Trophoblast cell (in vitro differentiated cells and primary cell): Measurements from ENCODE around the gene INAVA.

Experiments used
- DNase-seq, 2 donors: peaks; one replicate each; pipeline ENCODE4 v3.0.0-alpha.2; 2016
- H2AFZ ChIP-seq: 2 replicates; pipeline ENCODE4 v1.6.1; 2013; ENCODE audit warnings: low read length, moderate library complexity, mild to moderate bottlenecking; ENCODE audit not compliant: insufficient read depth, poor library complexity
- H2AK5ac ChIP-seq: 2 replicates; pipeline ENCODE4 v1.6.1; 2013; ENCODE audit warnings: mild to moderate bottlenecking, low read length
- H2BK120ac ChIP-seq: 2 replicates; pipeline ENCODE4 v1.6.1; 2013; ENCODE audit warnings: low read length, mild to moderate bottlenecking, moderate library complexity; ENCODE audit not compliant: insufficient read depth, poor library complexity
- H2BK12ac ChIP-seq: 2 replicates; pipeline ENCODE4 v1.6.1; 2013; ENCODE audit warnings: mild to moderate bottlenecking, low read length, moderate library complexity
- H2BK5ac ChIP-seq: 2 replicates; pipeline ENCODE4 v1.6.1; 2013; ENCODE audit warnings: low read length, low read depth, moderate library complexity, mild to moderate bottlenecking; ENCODE audit not compliant: poor library complexity
- H3K14ac ChIP-seq: 2 replicates; pipeline ENCODE4 v1.6.1; 2013; ENCODE audit warnings: mild to moderate bottlenecking, low read length
- H3K18ac ChIP-seq: 2 replicates; pipeline ENCODE4 v1.6.1; 2013; ENCODE audit warnings: mild to moderate bottlenecking, low read length
- H3K23ac ChIP-seq: 2 replicates; pipeline ENCODE4 v1.6.1; 2013; ENCODE audit warnings: low read length
- H3K27ac ChIP-seq: 2 replicates; pipeline ENCODE4 v1.5.1; 2013; ENCODE audit warnings: low read depth, mild to moderate bottlenecking, inconsistent platforms, low read length, moderate library complexity
- H3K27me3 ChIP-seq: 2 replicates; pipeline ENCODE4 v1.6.1; 2013; ENCODE audit warnings: inconsistent platforms, mild to moderate bottlenecking, low read length, moderate library complexity; ENCODE audit not compliant: insufficient read depth
- H3K36me3 ChIP-seq, 2 experiments: 1 replicate in 1 of 2; 2 replicates in 1 of 2; pipeline ENCODE4 v1.6.1; 2013; ENCODE audit warnings: low read length in 2 of 2, mild to moderate bottlenecking in 2 of 2, moderate library complexity in 1 of 2; ENCODE audit not compliant: insufficient read depth in 2 of 2, control insufficient read depth in 1 of 2
- H3K4ac ChIP-seq: 2 replicates; pipeline ENCODE4 v1.6.1; 2013; ENCODE audit warnings: low read depth, mild to moderate bottlenecking, low read length, moderate library complexity
- H3K4me1 ChIP-seq, 2 experiments: 1 replicate in 1 of 2; 2 replicates in 1 of 2; pipeline ENCODE4 v1.6.1; 2013; ENCODE audit warnings: low read length in 2 of 2, mild to moderate bottlenecking in 2 of 2, moderate library complexity in 1 of 2; ENCODE audit not compliant: insufficient read depth in 2 of 2, control insufficient read depth in 1 of 2
- H3K4me2 ChIP-seq: 2 replicates; pipeline ENCODE4 v1.6.1; 2013; ENCODE audit warnings: inconsistent platforms, mild to moderate bottlenecking, low read length, moderate library complexity
- H3K4me3 ChIP-seq: 2 replicates; pipeline ENCODE4 v1.5.1; 2013; ENCODE audit warnings: mild to moderate bottlenecking, low read depth, low read length, inconsistent platforms
- H3K79me1 ChIP-seq: one replicate; pipeline ENCODE4 v1.6.1; 2013; ENCODE audit warnings: low read length
- H3K79me2 ChIP-seq: 2 replicates; pipeline ENCODE4 v1.6.1; 2013; ENCODE audit warnings: low read length, mild to moderate bottlenecking; ENCODE audit not compliant: control insufficient read depth, insufficient read depth, poor library complexity
- H3K9ac ChIP-seq: 2 replicates; pipeline ENCODE4 v1.6.1; 2013; ENCODE audit warnings: mild to moderate bottlenecking, low read length
- H3K9me3 ChIP-seq: 2 replicates; pipeline ENCODE4 v1.6.1; 2013; ENCODE audit warnings: low read depth, mild to moderate bottlenecking, control low read depth, inconsistent platforms, low read length; ENCODE audit not compliant: insufficient read depth
- H4K12ac ChIP-seq: 2 replicates; pipeline ENCODE4 v1.6.1; 2013; ENCODE audit warnings: low read depth, mild to moderate bottlenecking, low read length, moderate library complexity
- H4K8ac ChIP-seq: 2 replicates; pipeline ENCODE4 v1.6.1; 2013; ENCODE audit warnings: low read depth, mild to moderate bottlenecking, low read length, moderate library complexity
- H4K91ac ChIP-seq: one replicate; pipeline ENCODE4 v1.6.1; 2013; ENCODE audit warnings: low read depth, mild to moderate bottlenecking, low read length, moderate library complexity
- WGBS: extraction: QIAGEN DNeasy Blood & Tissue Kit; methylation state at CpG from one replicate; pipeline ENCODE4 v1.1.7; 2013; ENCODE audit warnings: missing lambda C conversion rate; ENCODE audit not compliant: insufficient read length, insufficient coverage; ENCODE audit errors: extremely low coverage; 5-methylcytosine and 5-hydroxymethylcytosine counted together

Gene INAVA

DNA sequence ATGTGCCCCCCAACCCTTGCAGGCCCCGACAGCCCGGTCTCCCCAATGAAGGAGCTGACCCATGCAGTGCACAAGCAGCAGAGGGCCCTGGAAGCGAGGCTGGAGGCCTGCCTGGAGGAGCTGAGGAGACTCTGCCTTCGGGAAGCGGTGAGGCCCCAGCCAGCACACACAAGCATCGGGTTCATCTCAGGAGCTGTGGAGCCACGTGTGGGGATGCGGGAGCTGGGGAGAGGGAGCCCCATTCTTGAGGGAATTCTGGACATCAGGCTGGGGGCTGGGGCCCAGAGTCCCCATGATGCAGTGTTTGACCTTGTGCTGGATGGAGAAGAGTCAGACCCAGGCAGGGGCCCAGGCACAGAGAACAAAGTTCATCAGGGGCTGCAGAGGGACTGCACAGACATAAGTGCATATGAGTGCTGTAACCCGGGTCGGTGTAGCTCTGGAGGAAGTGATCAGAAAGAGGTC, 4.8 kb downstream of the INAVA start:
- Histone ChIP-seq H3K9me3 (peaks cover 2% of the 10 kb centered on the region), H3K36me3 (peaks cover 42 to 60% of the 10 kb centered on the region in 2 experiments), H3K4me3 (peak overlapping the region; percentile 34), H3K4me1 (peaks cover 55 to 58% of the 10 kb centered on the region in 2 experiments), H2BK12ac (no peak overlapping the region), H3K27me3 (no peaks in the 10 kb centered on the region), H2BK120ac (no peak overlapping the region), H2BK5ac (no peak overlapping the region), H3K4me2 (no peak overlapping the region), H4K12ac (no peak overlapping the region), H2AK5ac (no peak overlapping the region), H3K79me1 (peaks cover 32% of the 10 kb centered on the region), H3K9ac (no peak overlapping the region), H3K4ac (no peak overlapping the region), H3K79me2 (peaks cover 20% of the 10 kb centered on the region), H3K23ac (no peak overlapping the region), H3K27ac (no peak overlapping the region), H2AFZ (no peak overlapping the region), H3K14ac (no peak overlapping the region), H4K8ac (no peak overlapping the region), H4K91ac (no peak overlapping the region), H3K18ac (peak overlapping the region; percentile 14)
- no peak for DNase-seq
- no CpG with 5 or more reads among the region's 10 CpGs for WGBS

DNA sequence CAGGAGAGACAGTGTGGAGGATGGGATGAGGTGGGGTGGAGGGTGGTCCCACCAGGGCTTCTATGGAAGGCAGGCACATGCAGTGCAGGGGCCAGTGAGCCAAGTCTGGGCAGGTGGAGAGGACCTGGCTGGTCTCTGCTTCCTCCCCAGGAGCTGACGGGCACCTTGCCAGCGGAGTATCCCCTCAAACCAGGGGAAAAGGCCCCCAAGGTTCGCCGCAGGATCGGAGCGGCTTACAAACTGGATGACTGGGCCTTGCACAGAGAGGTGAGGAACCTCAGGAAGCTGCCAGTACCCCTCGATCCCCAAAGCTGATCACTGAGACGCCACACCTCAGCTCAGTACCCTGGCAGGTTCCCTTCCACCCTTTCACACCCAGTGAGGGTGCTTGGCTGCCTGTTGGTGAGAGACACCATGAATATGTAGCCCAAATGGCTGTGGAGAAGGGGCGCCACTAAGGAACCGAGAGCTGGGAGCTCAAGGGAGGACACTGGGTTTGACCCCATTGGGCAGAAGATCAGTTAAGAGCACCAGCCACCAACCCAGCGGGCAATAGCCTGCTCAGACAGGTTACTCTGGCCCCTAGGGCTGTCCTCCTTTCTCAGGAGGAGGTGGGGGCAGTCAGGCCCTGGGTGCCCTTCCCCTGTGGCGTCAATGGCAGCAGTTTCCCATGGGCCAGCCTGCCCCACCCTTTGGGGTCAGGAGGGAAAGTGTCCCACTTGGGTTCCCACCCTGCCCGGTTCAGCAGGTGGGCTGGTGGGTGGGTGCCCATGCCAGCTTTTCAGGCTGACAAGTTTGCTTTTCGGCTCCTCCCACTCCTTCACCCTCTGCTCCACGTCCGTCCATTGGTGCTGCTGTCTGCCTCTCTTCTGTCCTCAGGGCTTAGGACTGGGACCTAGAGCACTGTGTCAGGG, 5.5 kb downstream of the INAVA start:
- no CpG with 5 or more reads among the region's 16 CpGs for WGBS
- no peak overlapping the region for H4K91ac ChIP-seq

DNA sequence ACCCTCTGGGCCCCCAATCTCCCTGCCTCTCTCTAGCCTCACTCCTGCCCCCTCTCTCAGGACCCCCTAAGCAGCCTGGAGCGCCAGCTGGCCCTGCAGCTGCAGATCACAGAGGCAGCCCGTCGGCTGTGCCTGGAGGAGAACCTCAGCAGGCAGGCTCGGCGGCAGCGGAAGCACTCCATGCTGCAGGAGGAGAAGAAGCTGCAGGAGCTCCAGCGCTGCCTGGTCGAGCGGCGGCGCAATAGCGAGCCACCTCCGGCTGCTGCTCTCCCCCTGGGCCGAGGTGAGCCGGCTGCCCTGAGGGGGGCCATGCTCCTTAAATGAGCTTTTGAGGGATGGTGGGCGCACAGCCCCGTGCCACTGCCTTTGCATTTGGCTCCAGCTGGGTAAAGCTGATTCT, 6.2 kb downstream of the INAVA start:
- Histone ChIP-seq H2BK5ac (no peak overlapping the region), H3K27ac (no peak overlapping the region), H2AFZ (no peak overlapping the region), H4K12ac (no peak overlapping the region), H4K8ac (no peak overlapping the region), H3K79me2 (peaks cover 9% of the 10 kb centered on the region), H3K27me3 (no peaks in the 10 kb centered on the region), H3K4me3 (no peak overlapping the region), H3K4ac (no peak overlapping the region), H3K79me1 (peaks cover 19% of the 10 kb centered on the region), H2AK5ac (no peak overlapping the region), H4K91ac (no peak overlapping the region), H3K23ac (no peak overlapping the region), H3K9ac (no peak overlapping the region), H2BK120ac (no peak overlapping the region), H3K9me3 (peaks cover 2% of the 10 kb centered on the region), H3K14ac (no peak overlapping the region), H3K4me1 (peaks cover 44 to 47% of the 10 kb centered on the region in 2 experiments), H3K18ac (peak overlapping the region; percentile 51), H3K36me3 (peaks cover 42 to 56% of the 10 kb centered on the region in 2 experiments), H3K4me2 (no peak overlapping the region), H2BK12ac (no peak overlapping the region)
- DNase-seq, result no peak
- no CpG with 5 or more reads among the region's 17 CpGs for WGBS

More for the DNA sequence above, 5.5 kb downstream of the INAVA start:
- no peak overlapping the region for H3K4ac ChIP-seq
- H3K27ac ChIP-seq, result no peak overlapping the region
- no peak overlapping the region for H4K8ac ChIP-seq
- H3K4me1 ChIP-seq, result peaks cover 51 to 52% of the 10 kb centered on the region in 2 experiments
- H3K9me3 ChIP-seq, result peaks cover 2% of the 10 kb centered on the region
- H3K9ac ChIP-seq, result no peak overlapping the region
- no peak overlapping the region for H2BK12ac ChIP-seq
- peaks cover 14% of the 10 kb centered on the region for H3K79me2 ChIP-seq
- no peak for DNase-seq
- H3K4me3 ChIP-seq, result no peak overlapping the region
- H2AFZ ChIP-seq, result no peak overlapping the region
- no peak overlapping the region for H2BK120ac ChIP-seq
- no peaks in the 10 kb centered on the region for H3K27me3 ChIP-seq
- H2BK5ac ChIP-seq, result no peak overlapping the region
- H3K4me2 ChIP-seq, result no peak overlapping the region
- H3K79me1 ChIP-seq, result peaks cover 26% of the 10 kb centered on the region
- H2AK5ac ChIP-seq, result no peak overlapping the region
- H3K23ac ChIP-seq, result no peak overlapping the region
- peak overlapping the region; percentile 14 for H3K18ac ChIP-seq
- no peak overlapping the region for H4K12ac ChIP-seq
- peak overlapping the region; percentile 1 for H3K14ac ChIP-seq
- peaks cover 42 to 60% of the 10 kb centered on the region in 2 experiments for H3K36me3 ChIP-seq

DNA sequence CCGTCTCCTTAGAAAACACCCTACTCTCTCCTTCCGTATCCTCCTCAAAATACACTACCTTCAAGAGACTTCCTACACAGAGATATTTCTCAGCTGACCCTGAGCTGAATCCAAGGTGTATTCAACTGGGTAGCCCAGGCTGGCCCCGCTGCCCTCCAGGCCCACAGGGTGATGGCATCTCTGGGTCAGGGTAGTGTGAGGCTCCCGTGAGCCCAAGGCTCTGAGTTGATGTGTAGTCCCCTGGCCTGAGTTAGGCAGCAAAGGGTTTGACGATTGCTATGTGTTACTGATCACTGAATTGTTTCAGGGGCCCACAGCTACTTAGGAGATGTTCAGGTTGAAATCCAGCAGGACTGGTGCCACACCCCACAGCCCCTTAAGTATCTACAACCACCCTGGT, 6.7 kb downstream of the INAVA start:
- Histone ChIP-seq H3K4me3 (no peak overlapping the region), H4K8ac (no peak overlapping the region)

More for the DNA sequence above, 6.7 kb downstream of the INAVA start:
- Histone ChIP-seq H3K14ac (no peak overlapping the region), H3K23ac (no peak overlapping the region), H3K9me3 (peaks cover 2% of the 10 kb centered on the region), H3K36me3 (peaks cover 42 to 56% of the 10 kb centered on the region in 2 experiments), H3K9ac (no peak overlapping the region), H3K79me1 (peaks cover 19% of the 10 kb centered on the region), H2BK5ac (no peak overlapping the region), H3K18ac (no peak overlapping the region), H2AK5ac (no peak overlapping the region), H3K79me2 (peaks cover 8% of the 10 kb centered on the region), H3K4me1 (peaks cover 42 to 44% of the 10 kb centered on the region in 2 experiments), H4K91ac (no peak overlapping the region), H2BK12ac (no peak overlapping the region), H3K27ac (no peak overlapping the region), H3K27me3 (no peaks in the 10 kb centered on the region), H2AFZ (no peak overlapping the region), H4K12ac (no peak overlapping the region), H3K4me2 (no peak overlapping the region), H2BK120ac (no peak overlapping the region), H3K4ac (no peak overlapping the region)
- DNase-seq, result no peak
- whole genome bisulfite sequencing, result 100% methylated on average over 1 of the region's 5 CpGs
